ENCODE data around the gene NUDT6. TPM values are rescaled to one million over a fixed set of nuclear protein-coding genes. Genes with fewer than 3 reads are reported as not detected.
A peak's percentile ranks its signal among the peaks of the same experiment; 100 is the strongest.

NUDT6 gene
- total RNA-seq, 1 experiment from 2014 or later = 4.0 TPM

GRCh38 chr4:122967231-122967630, 44.8 kb upstream of the NUDT6 start:
- Histone ChIP-seq H4K20me1 (ENCODE audit: control insufficient read depth, insufficient read depth, insufficient read length) (no peaks in the 10 kb centered on the region), H3K18ac (ENCODE audit: insufficient read length, low read depth, low read length) (no peak overlapping the region), H3K23ac (ENCODE audit: insufficient read length, low read depth, low read length) (no peak overlapping the region), H3K27ac (ENCODE audit: insufficient read length, low read depth, low read length) (no peak overlapping the region), H3K56ac (ENCODE audit: insufficient read length, low read depth, low read length) (no peak overlapping the region), H3K14ac (ENCODE audit: insufficient read depth, low read length) (no peak overlapping the region), H3K27me3 (ENCODE audit: insufficient read depth, low read length) (no peaks in the 10 kb centered on the region), H2BK20ac (ENCODE audit: low read depth, low read length, poor library complexity, severe bottlenecking) (no peak overlapping the region), H2BK12ac (ENCODE audit: insufficient read length, low read depth, low read length) (no peak overlapping the region), H3K79me2 (ENCODE audit: insufficient read depth, low read length) (0 out of 2 replicates have a peak, but pooled peaks cover 2% of the 10 kb centered on the region), H4K91ac (ENCODE audit: insufficient read length, low read depth, low read length) (no peak overlapping the region), H3K4ac (ENCODE audit: low read depth, low read length) (no peak overlapping the region), H2BK15ac (ENCODE audit: low read depth, low read length) (no peak overlapping the region), H4K8ac (replicated peaks; ENCODE audit: insufficient read length, low read depth, low read length) (no peak overlapping the region), H3K9ac (ENCODE audit: extremely low read depth, insufficient read length, low read length) (no peak overlapping the region), H3K23me2 (ENCODE audit: insufficient read length, low read depth, low read length, poor library complexity, severe bottlenecking) (no peaks in the 10 kb centered on the region), H2AFZ (ENCODE audit: low read length) (no peak overlapping the region), H3K4me1 (ENCODE audit: insufficient read depth, low read length) (no peaks in the 10 kb centered on the region), H2AK5ac (ENCODE audit: insufficient read length, low read length) (no peak overlapping the region), H3K79me1 (ENCODE audit: insufficient read depth, low read depth, low read length, poor library complexity, severe bottlenecking) (no peaks in the 10 kb centered on the region), H3K4me2 (ENCODE audit: insufficient read depth, insufficient read length, low read length) (no peak overlapping the region), H2BK120ac (ENCODE audit: low read depth, low read length, poor library complexity, severe bottlenecking) (no peak overlapping the region), H4K5ac (ENCODE audit: insufficient read length, low read depth, low read length) (no peak overlapping the region), H3K9me3 (ENCODE audit: control insufficient read depth, low read depth, low read length) (no peaks in the 10 kb centered on the region), H2BK5ac (ENCODE audit: insufficient read length, low read length) (no peak overlapping the region), H3T11ph (ENCODE audit: low read length) (no peak overlapping the region)
- H3K9me3 Mint-ChIP-seq = no peaks in the 10 kb centered on the region
- H3K27ac Mint-ChIP-seq = peak overlapping the region in 1 of 3 experiments; percentile 85; a peak in 1 of 7 replicates
- WGBS (ENCODE audit: extremely low coverage, insufficient read length, low lambda C conversion rate) = no CpG with 5 or more reads among the region's 3 CpGs
- DNase-seq = no peak
- no peaks in the 10 kb centered on the region for H3K27me3 Mint-ChIP-seq (ENCODE audit: low read depth)
- peaks cover 9 to 13% of the 10 kb centered on the region in 2 experiments for H3K4me1 Mint-ChIP-seq
- H3K4me3 Mint-ChIP-seq = no peak overlapping the region
- TF ChIP-seq, protein P1, sequence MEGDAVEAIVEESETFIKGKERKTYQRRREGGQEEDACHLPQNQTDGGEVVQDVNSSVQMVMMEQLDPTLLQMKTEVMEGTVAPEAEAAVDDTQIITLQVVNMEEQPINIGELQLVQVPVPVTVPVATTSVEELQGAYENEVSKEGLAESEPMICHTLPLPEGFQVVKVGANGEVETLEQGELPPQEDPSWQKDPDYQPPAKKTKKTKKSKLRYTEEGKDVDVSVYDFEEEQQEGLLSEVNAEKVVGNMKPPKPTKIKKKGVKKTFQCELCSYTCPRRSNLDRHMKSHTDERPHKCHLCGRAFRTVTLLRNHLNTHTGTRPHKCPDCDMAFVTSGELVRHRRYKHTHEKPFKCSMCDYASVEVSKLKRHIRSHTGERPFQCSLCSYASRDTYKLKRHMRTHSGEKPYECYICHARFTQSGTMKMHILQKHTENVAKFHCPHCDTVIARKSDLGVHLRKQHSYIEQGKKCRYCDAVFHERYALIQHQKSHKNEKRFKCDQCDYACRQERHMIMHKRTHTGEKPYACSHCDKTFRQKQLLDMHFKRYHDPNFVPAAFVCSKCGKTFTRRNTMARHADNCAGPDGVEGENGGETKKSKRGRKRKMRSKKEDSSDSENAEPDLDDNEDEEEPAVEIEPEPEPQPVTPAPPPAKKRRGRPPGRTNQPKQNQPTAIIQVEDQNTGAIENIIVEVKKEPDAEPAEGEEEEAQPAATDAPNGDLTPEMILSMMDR (conservative IDR thresholded peaks at IDR 0.05) = no peak
- H3K36me3 Mint-ChIP-seq (ENCODE audit: insufficient read depth in 1 of 3, low read depth in 3 of 3) = peaks cover 4 to 10% (median 9%) of the 10 kb centered on the region in 3 experiments; a peak in 6 of 7 replicates
